Measurements from ENCODE around the gene CCDC106.

GRCh38 chr19:55617426-55617825 lies 30.6 kb upstream of the CCDC106 start:
- TF ChIP-seq CTCF (IDR thresholded peaks at IDR 0.05; ENCODE audit: low read length) (no peak), EZH2 (IDR thresholded peaks at IDR 0.05; ENCODE audit: borderline replicate concordance, low read length) (no peak)
